Osteocyte (in vitro differentiated cells): ENCODE data around the gene BPTF. TPM values are rescaled to one million over a fixed set of nuclear protein-coding genes. Genes with fewer than 3 reads are reported as not detected.
"Not testable (repeated sequence)": the region's sequence is repeated elsewhere in the genome, so short reads cannot be mapped to it uniquely, and the experiment has no call there.

ENCODE experiments used
- DNase-seq: peaks from one replicate; pipeline ENCODE4 v3.0.0; 2021; ENCODE audit warnings: mixed read lengths; ENCODE audit not compliant: unreplicated experiment; ENCODE audit errors: extremely low spot score
- H3K27ac Mint-ChIP-seq: one replicate; pipeline ENCODE4 v1.8.0; 2021; ENCODE audit warnings: mild to moderate bottlenecking, mixed read lengths; ENCODE audit not compliant: unreplicated experiment
- H3K27me3 Mint-ChIP-seq: one replicate; pipeline ENCODE4 v1.8.0; 2021; ENCODE audit warnings: mixed read lengths; ENCODE audit not compliant: unreplicated experiment
- H3K36me3 Mint-ChIP-seq: one replicate; pipeline ENCODE4 v1.8.0; 2021; ENCODE audit warnings: mixed read lengths; ENCODE audit not compliant: unreplicated experiment
- H3K4me1 Mint-ChIP-seq: one replicate; pipeline ENCODE4 v1.8.0; 2021; ENCODE audit warnings: mixed read lengths; ENCODE audit not compliant: unreplicated experiment
- H3K4me3 Mint-ChIP-seq: one replicate; pipeline ENCODE4 v1.8.0; 2021; ENCODE audit warnings: mild to moderate bottlenecking, moderate library complexity, mixed read lengths; ENCODE audit not compliant: unreplicated experiment
- H3K9me3 Mint-ChIP-seq: one replicate; pipeline ENCODE4 v1.8.0; 2021; ENCODE audit warnings: mixed read lengths; ENCODE audit not compliant: unreplicated experiment
- CTCF ChIP-seq: fragments of 200-600 bp; sonication (generic); IDR thresholded peaks from 2 replicates; pipeline ENCODE4 v1.5.0; 2021; ENCODE audit warnings: antibody characterized with exemption, mild to moderate bottlenecking, moderate library complexity
- total RNA-seq: library from RNA; stranded (reverse); gene quantifications from 2 replicates; pipeline ENCODE4 v1.2.1, GENCODE V29; 2021

The BPTF gene
- total RNA-seq, 1 donor from 2014 or later, result 95.7 TPM

DNA sequence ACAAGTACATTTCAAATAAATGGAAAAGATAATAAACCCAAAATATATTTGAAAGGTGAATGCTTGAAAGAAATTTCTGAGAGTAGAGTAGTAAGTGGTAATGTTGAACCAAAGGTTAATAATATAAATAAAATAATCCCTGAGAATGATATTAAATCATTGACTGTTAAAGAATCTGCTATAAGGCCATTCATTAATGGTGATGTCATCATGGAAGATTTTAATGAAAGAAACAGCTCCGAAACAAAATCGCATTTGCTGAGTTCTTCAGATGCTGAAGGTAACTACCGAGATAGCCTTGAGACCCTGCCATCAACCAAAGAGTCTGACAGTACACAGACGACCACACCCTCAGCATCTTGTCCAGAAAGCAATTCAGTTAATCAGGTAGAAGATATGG is 86.8 kb downstream of the BPTF start:
- no peaks in the 10 kb centered on the region for H3K27me3 Mint-ChIP-seq
- DNase-seq, result no peak
- no peaks in the 10 kb centered on the region for H3K9me3 Mint-ChIP-seq
- H3K4me3 Mint-ChIP-seq, result no peak overlapping the region
- peaks cover 54% of the 10 kb centered on the region for H3K36me3 Mint-ChIP-seq
- peaks cover 11% of the 10 kb centered on the region for H3K4me1 Mint-ChIP-seq
- H3K27ac Mint-ChIP-seq, result no peak overlapping the region
- TF ChIP-seq CTCF, result no peak

- H3K27ac Mint-ChIP-seq, result no peak overlapping the region
- no peaks in the 10 kb centered on the region for H3K9me3 Mint-ChIP-seq
- H3K4me1 Mint-ChIP-seq, result peaks cover 11% of the 10 kb centered on the region
- H3K36me3 Mint-ChIP-seq, result peaks cover 50% of the 10 kb centered on the region
- no peak for DNase-seq
- H3K27me3 Mint-ChIP-seq, result no peaks in the 10 kb centered on the region
- no peak for TF ChIP-seq CTCF
- H3K4me3 Mint-ChIP-seq, result no peak overlapping the region
Observed at GRCh38 chr17:67912656-67913055, 87.4 kb downstream of the BPTF start.

GRCh38 chr17:67920212-67920611 is 94.9 kb downstream of the BPTF start:
- Mint-ChIP-seq H3K27me3 (no peaks in the 10 kb centered on the region), H3K27ac (no peak overlapping the region), H3K36me3 (peaks cover 40% of the 10 kb centered on the region), H3K4me1 (no peaks in the 10 kb centered on the region), H3K4me3 (no peak overlapping the region), H3K9me3 (no peaks in the 10 kb centered on the region)
- DNase-seq, result no peak
- no peak for TF ChIP-seq CTCF

- TF ChIP-seq CTCF, result no peak
- no peaks in the 10 kb centered on the region for H3K27me3 Mint-ChIP-seq
- no peak overlapping the region for H3K27ac Mint-ChIP-seq
- H3K36me3 Mint-ChIP-seq, result peaks cover 37% of the 10 kb centered on the region
- no peaks in the 10 kb centered on the region for H3K9me3 Mint-ChIP-seq
- DNase-seq, result no peak
- H3K4me3 Mint-ChIP-seq, result no peak overlapping the region
- no peaks in the 10 kb centered on the region for H3K4me1 Mint-ChIP-seq
Observed at GRCh38 chr17:67922503-67922902, 97.2 kb downstream of the BPTF start.

GRCh38 chr17:67928842-67929241 is 103.5 kb downstream of the BPTF start:
- H3K9me3 Mint-ChIP-seq, H3K27me3 Mint-ChIP-seq, DNase-seq, H3K4me1 Mint-ChIP-seq, H3K27ac Mint-ChIP-seq, H3K4me3 Mint-ChIP-seq: not testable (repeated sequence)
- H3K36me3 Mint-ChIP-seq, result peaks cover 44% of the 10 kb centered on the region

- TF ChIP-seq CTCF, result no peak
- H3K27ac Mint-ChIP-seq, result no peak overlapping the region
- peaks cover 46% of the 10 kb centered on the region for H3K36me3 Mint-ChIP-seq
- H3K4me3 Mint-ChIP-seq, result no peak overlapping the region
- no peaks in the 10 kb centered on the region for H3K4me1 Mint-ChIP-seq
- DNase-seq, result no peak
- H3K27me3 Mint-ChIP-seq, result no peaks in the 10 kb centered on the region
- no peaks in the 10 kb centered on the region for H3K9me3 Mint-ChIP-seq
Observed at GRCh38 chr17:67931227-67931626, 105.9 kb downstream of the BPTF start.
